ENCODE data around the gene KMT2B. TPM values are rescaled to one million over a fixed set of nuclear protein-coding genes. Genes with fewer than 3 reads are reported as not detected.

KMT2B gene
- total and polyA plus RNA-seq, 9 of the 15 experiments (the other 6 are each of a cell fraction or from before 2014, with no cell fraction given): 0.63 to 43.9 (median 8.1) TPM

DNA sequence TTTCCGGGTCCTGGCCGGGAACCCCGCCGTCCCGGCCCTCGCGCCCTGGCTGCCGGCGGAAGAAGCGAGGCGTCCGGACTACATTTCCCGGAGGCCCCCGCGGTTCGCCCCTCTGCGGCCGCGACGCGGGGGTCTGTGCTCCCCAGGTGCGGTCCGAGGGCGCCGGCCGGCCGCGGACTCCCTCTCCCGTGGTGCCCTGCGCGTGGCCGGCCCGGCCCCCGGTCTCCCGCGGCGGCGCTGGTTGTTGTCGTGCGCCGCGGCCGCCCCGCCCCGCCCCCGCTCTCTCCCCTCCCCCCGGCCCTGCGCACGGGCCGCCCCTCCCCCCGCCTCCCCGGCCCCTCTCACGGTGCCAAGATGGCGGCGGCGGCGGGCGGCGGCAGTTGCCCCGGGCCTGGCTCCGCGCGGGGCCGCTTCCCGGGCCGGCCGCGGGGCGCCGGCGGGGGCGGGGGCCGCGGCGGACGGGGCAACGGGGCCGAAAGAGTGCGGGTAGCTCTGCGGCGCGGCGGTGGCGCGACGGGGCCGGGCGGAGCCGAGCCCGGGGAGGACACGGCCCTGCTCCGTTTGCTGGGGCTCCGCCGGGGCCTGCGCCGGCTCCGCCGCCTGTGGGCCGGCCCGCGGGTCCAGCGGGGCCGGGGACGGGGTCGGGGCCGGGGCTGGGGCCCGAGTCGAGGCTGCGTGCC is at the start of gene KMT2B (continued):
- TF ChIP-seq YY1 (IDR thresholded peaks at IDR 0.05; ENCODE audit: borderline replicate concordance in 1 of 3, control insufficient read depth in 1 of 3, extremely low read depth in 1 of 3, insufficient read depth in 3 of 3, insufficient read length in 1 of 3, insufficient replicate concordance in 2 of 3, low read depth in 1 of 3, low read length in 2 of 3) (peak; percentile 47 to 79 (median 57)), RFX1 (IDR thresholded peaks at IDR 0.05) (no peak), ZNF311 (CRISPR knock-in tag; IDR thresholded peaks at IDR 0.05) (no peak), SRSF9 (IDR thresholded peaks at IDR 0.05; ENCODE audit: borderline replicate concordance, low read depth, low read length) (no peak), RBM22 (IDR thresholded peaks at IDR 0.05; ENCODE audit: low read depth, low read length, poor library complexity, severe bottlenecking) (no peak), ZBTB11 (CRISPR knock-in tag; IDR thresholded peaks at IDR 0.05) (peak in 1 of 3 experiments; percentile 93; a peak in 2 of 6 replicates), ZBTB1 (CRISPR knock-in tag; IDR thresholded peaks at IDR 0.05; ENCODE audit: borderline replicate concordance, low read depth) (no peak), ZNF79 (CRISPR knock-in tag; IDR thresholded peaks at IDR 0.05; ENCODE audit: low read depth) (no peak), GTF3C2 (IDR thresholded peaks at IDR 0.05; ENCODE audit: borderline replicate concordance, extremely low read depth, insufficient read length) (no peak), FOXA3 (CRISPR knock-in tag; conservative IDR thresholded peaks at IDR 0.05 in 1 of 2, IDR thresholded peaks at IDR 0.05 in 1 of 2) (no peak), MXD1 (CRISPR knock-in tag; IDR thresholded peaks at IDR 0.05; ENCODE audit: borderline replicate concordance, poor library complexity, severe bottlenecking) (peak; percentile 1), SREBF1 (IDR thresholded peaks at IDR 0.05; ENCODE audit: borderline replicate concordance, low read depth, low read length) (no peak), ZNF41 (CRISPR knock-in tag; conservative IDR thresholded peaks at IDR 0.05) (no peak)
- TF ChIP-seq, protein P1, sequence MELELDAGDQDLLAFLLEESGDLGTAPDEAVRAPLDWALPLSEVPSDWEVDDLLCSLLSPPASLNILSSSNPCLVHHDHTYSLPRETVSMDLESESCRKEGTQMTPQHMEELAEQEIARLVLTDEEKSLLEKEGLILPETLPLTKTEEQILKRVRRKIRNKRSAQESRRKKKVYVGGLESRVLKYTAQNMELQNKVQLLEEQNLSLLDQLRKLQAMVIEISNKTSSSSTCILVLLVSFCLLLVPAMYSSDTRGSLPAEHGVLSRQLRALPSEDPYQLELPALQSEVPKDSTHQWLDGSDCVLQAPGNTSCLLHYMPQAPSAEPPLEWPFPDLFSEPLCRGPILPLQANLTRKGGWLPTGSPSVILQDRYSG (tag; conservative IDR thresholded peaks at IDR 0.05; ENCODE audit: low read depth): no peak
- TF ChIP-seq, protein P2, sequence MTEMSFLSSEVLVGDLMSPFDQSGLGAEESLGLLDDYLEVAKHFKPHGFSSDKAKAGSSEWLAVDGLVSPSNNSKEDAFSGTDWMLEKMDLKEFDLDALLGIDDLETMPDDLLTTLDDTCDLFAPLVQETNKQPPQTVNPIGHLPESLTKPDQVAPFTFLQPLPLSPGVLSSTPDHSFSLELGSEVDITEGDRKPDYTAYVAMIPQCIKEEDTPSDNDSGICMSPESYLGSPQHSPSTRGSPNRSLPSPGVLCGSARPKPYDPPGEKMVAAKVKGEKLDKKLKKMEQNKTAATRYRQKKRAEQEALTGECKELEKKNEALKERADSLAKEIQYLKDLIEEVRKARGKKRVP (CRISPR knock-in tag; IDR thresholded peaks at IDR 0.05): no peak

Measured in K562 (cell line).